Right lobe of liver (tissue), 4 donors: ENCODE data around the gene EPB41L4A.

Experiments
- CTCF ChIP-seq, 4 donors: fragments of 200-600 bp in 3 of 4; fragments of 450-650 bp in 1 of 4; IDR thresholded peaks; one replicate each; pipeline versions ENCODE4 v1.5.1 to v1.8.0; 2016 to 2022; ENCODE audit warnings: antibody characterized with exemption in 4 of 4, mild to moderate bottlenecking in 2 of 4
- POLR2A ChIP-seq: fragments of 450-650 bp; IDR thresholded peaks from one replicate; pipeline ENCODE4 v1.6.1; 2017; ENCODE audit warnings: antibody characterized with exemption, mild to moderate bottlenecking
- donor health status: DM: no; HTN: no; CAD: no.
- donor health status: DM: no; HTN: no; CAD: no.
- donor health status: DM: no; HTN: yes; CAD: no.

GRCh38 chr5:112192866-112193265, 226.2 kb downstream of the EPB41L4A start:
- TF ChIP-seq CTCF (IDR thresholded peaks at IDR 0.05) (no peak), POLR2A (no peak)
